ENCODE results near the gene OLFM1.

The OLFM1 gene

GRCh38 chr9:135067096-135067710 is 20.3 kb upstream of the OLFM1 start:
- TF ChIP-seq CTCF (IDR thresholded peaks at IDR 0.05; ENCODE audit: insufficient read depth, low read depth, low read length, missing control alignments): no peak
- H3K4me3 ChIP-seq (ENCODE audit: low read length): no peak overlapping the region
- DNase-seq (ENCODE audit: low read depth): no peak

GRCh38 chr9:135068776-135069415 is 18.6 kb upstream of the OLFM1 start:
- H3K4me3 ChIP-seq (ENCODE audit: low read length): no peak overlapping the region
- TF ChIP-seq CTCF (IDR thresholded peaks at IDR 0.05; ENCODE audit: insufficient read depth, low read depth, low read length, missing control alignments): no peak
- no peak for DNase-seq (ENCODE audit: low read depth)

GRCh38 chr9:135069558-135070197 is 17.8 kb upstream of the OLFM1 start:
- DNase-seq (ENCODE audit: low read depth): no peak
- no peak overlapping the region for H3K4me3 ChIP-seq (ENCODE audit: low read length)
- TF ChIP-seq CTCF (IDR thresholded peaks at IDR 0.05; ENCODE audit: insufficient read depth, low read depth, low read length, missing control alignments): no peak

GRCh38 chr9:135070198-135070951 is 17.1 kb upstream of the OLFM1 start:
- DNase-seq (ENCODE audit: low read depth): no peak
- no peak for TF ChIP-seq CTCF (IDR thresholded peaks at IDR 0.05; ENCODE audit: insufficient read depth, low read depth, low read length, missing control alignments)
- H3K4me3 ChIP-seq (ENCODE audit: low read length): no peak overlapping the region

- DNase-seq (ENCODE audit: low read depth): no peak
- H3K4me3 ChIP-seq (ENCODE audit: low read length): no peak overlapping the region
- TF ChIP-seq CTCF (IDR thresholded peaks at IDR 0.05; ENCODE audit: insufficient read depth, low read depth, low read length, missing control alignments): no peak
Observed at GRCh38 chr9:135070964-135071735, 16.3 kb upstream of the OLFM1 start.

GRCh38 chr9:135073081-135073740 is 14.3 kb upstream of the OLFM1 start:
- H3K4me3 ChIP-seq (ENCODE audit: low read length): no peak overlapping the region
- no peak for TF ChIP-seq CTCF (IDR thresholded peaks at IDR 0.05; ENCODE audit: insufficient read depth, low read depth, low read length, missing control alignments)
- DNase-seq (ENCODE audit: low read depth): no peak

All from epithelial cell of esophagus (primary cell).